HG03135 (cell line): ENCODE measurements around the gene LAYN.

Experiments used
- ATAC-seq: cut with Tn5 transposase; IDR thresholded peaks from one replicate; pipeline ENCODE4 v1.9.1; 2021; ENCODE audit warnings: mild to moderate bottlenecking, moderate library complexity; ENCODE audit not compliant: unreplicated experiment

The LAYN gene

GRCh38 chr11:111540114-111540936, at the start of gene LAYN:
Gene LAYN (plus strand): TSS chr11:111540720. CDS start chr11:111540844, 124 bp downstream.
- no peak for ATAC-seq

DNA sequence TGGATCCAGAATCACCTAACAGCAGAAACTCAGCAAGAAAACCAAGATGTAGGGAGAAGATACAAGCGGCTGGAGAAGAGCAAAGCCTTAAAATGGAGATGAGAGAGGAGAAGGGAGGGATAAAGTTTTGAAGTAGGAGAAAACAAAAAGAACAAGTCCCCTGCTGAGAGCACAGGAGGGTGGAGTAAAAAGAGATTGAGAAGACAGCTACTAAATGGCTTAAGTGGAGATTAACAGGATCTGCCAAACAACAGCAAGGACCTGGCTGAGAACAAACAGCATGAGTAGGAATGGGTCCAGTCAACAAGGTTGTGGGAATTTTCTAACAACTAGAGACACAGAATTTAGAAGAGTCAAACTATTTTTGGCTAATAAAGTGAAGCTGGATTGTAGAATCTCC, 46.5 kb upstream of the LAYN start:
- no peak for ATAC-seq

DNA sequence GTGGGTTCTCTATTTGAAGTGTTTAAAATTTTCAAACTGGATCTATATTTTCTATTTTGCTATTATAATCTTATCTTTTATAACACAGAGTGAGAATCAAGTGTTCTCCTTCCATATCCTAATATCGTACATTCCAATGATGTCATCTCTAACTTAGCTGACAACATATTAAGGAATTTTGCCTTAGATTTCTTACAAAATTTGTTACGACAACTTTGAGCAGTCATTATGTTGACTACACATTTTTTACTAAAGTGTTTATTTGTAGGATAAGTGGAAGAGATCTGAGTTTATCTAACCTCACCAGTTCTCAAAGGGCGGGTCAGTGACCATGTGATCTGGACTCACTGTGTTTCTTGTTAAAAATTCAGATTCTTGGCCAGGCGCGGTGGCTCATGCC, 41.0 kb upstream of the LAYN start:
- ATAC-seq = no peak

GRCh38 chr11:111500481-111500880, 40.0 kb upstream of the LAYN start:
- ATAC-seq = no peak

DNA sequence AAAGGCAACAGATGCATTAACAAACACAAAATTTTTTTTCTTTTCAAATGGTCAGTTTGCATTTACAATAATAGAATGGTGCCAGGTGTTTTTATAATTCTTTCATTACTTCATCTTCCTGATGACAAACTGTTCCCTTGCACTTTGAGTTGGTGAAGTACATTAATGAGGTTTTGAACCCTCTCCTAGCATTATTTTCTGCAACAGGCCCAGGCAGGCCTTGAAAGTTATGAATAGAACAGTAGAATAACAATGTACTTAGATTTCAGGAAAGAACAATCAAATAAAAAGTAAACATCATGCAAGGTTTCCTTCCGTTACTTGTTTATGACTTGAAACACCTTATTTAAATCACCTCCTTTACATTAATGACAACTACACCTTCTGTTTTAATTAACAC, 37.9 kb upstream of the LAYN start:
- ATAC-seq = no peak

DNA sequence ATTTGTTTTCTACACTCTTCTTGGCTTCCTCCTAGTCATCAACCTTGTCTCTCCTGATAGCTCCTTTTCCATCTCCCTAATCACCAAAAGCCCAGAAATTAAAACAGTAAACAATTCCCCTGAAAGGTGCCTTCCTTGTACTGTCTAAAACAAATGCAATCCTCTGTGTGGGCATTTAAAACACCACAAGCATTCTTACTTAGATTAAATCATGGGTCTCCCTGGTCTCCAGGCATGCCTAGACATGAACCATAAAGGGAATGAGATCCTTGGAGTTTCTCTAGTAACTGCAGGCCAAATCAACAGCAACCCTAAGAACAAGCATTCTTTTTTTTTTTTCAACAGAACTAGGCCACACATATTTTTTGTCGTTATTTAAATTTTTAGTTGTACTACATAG, 30.2 kb upstream of the LAYN start:
- no peak for ATAC-seq

DNA sequence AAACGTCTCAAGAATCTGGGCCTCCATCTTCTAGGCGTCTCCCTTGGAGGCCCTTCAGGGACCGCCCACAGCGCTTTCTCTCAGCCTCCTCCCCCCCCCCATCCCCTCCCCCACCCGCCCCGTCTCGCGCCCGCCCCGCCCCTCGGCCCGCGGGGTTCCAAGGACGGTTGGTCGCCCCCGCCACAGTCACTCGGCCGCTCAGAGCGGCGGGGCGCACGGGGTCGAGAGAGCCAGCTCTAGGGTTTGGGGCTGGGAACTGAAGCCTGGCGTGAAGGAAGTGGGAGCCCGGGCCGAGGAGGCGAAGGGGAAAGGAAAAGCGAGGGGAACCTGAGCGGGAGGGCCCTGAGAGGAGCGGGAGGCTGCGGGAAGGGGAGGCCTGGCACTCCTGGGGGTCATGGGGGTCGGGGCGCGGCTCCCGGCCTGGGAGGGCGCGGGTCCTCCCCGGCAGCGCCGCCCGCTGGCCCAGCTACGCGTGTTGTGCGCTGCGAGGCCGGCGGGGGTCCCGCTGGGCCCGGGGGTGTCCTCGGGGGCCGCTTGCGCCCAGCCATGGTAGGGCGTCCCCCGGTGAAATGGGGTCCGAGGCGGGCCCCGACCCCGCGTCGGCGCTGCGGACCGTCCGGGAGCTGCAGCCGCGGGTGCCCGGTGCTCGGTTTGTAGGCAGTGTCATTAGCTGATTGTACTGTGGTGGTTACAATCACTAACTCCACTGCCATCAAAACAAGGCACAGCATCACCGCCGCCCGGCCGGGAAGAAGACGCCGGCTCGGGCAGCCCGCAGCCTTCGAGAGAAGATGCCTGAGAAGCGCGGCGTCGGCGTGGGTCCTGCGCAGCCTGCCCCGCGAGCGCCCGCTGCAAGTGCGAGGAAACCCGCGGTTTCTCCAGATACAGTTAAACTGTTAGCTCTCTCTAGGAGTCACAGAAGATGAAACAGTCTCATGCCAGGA, 28.0 kb upstream of the LAYN start, which contains the start of gene BTG4:
Gene BTG4 (minus strand): TSS at position 91 of the 944 bp plus-strand sequence. CDS start 13,610 bp downstream, outside the sequence.
- ATAC-seq = no peak

DNA sequence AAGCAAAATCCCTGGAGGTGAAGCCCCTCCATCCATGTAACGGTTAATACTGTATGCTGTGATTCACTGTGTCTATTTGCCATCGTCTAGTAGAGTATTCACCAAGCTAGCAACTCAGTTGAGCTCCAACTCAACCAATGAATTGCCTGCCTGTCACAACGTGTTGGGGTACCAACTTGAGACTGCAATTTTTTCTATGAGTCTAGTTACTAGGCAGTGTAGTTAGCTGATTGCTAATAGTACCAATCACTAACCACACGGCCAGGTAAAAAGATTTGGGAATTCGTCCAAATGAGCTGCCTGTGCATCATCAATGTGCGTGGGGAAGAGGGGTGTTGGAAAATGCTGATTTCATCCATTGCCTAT, 27.3 kb upstream of the LAYN start:
- no peak for ATAC-seq

DNA sequence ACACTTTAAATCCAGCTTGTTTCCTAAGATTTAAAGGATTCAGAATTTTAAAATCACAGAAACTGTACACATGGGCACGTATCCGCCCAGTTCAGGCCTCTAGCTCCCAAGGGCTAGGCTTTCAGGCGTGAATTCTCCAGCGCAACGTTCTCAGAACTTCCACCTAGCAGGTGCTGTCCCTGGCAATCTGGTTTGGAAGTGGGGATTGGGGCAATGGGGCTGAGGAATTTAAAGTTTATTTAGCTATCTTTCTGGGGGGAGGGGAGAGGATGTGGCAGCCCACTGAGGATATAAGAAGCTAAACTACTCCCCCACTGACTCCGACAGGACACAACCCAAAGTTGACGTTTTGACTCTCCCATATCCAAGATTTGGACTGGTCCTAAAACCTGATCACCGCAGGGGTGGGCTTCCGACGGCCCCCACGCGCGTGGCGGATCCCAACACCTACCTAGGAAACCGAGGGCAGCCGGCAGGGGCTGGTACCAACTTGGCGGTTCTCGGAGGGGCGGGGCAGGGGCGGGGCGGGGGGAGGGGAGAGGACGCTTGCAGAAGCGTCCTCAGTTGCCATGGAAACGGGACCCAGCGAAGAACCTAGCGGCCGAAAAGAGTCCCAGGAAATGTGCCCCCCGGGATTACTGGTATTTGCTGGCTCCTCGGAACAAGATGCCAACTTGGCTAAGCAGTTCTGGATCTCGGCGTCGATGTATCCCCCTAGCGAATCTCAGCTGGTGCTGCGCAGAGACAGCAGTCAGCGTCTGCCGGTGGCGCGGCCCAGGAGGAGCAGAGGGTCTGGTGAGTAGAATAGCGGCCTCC, 26.1 kb upstream of the LAYN start, which contains the start of gene HOATZ:
Gene HOATZ (plus strand): TSS at position 563 of the 816 bp plus-strand sequence. CDS start 7 bp downstream, at position 570.
- no peak for ATAC-seq

DNA sequence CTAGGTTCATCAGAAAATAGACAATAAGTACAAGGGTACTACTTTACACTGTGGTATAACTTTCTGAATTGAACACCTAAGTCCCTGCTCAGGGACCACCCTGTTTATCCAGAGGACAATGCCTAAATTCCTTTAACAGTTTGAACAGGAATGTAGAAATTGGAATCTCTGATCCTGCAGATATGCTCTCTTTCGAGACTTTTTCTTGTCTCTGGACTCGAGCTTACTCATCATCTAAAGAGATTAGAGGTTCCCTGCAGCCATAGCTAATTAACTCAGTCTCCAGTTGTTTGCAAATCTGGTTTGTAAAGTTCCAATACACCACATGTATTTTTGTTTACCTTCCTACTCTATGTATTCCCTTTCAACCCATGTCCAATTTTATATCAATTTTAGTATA, 24.9 kb upstream of the LAYN start:
- no peak for ATAC-seq

- no peak for ATAC-seq
These were observed 21.9 kb upstream of the LAYN start for GRCh38 chr11:111518668-111519067.

- no peak for ATAC-seq
These were observed 20.0 kb upstream of the LAYN start for GRCh38 chr11:111520560-111520959.

DNA sequence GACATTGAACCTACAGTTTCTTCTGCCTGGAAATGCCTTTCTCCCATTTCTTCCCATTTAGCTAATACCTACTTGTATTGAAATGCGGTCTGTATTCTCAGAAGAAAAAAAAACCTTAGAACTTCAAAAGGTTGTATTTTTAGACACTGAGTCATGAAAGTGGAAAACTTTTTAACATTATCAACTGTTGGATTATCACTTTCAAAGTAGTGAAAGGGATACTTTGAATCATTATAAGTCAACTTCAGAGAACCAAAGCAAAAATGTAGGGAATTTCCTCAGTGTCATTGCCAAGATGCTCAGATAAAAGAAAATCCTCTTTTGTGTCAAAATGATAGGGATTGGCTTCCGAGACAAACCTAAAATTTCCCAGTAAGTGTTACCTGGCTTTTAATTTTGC, 19.4 kb upstream of the LAYN start:
- no peak for ATAC-seq

DNA sequence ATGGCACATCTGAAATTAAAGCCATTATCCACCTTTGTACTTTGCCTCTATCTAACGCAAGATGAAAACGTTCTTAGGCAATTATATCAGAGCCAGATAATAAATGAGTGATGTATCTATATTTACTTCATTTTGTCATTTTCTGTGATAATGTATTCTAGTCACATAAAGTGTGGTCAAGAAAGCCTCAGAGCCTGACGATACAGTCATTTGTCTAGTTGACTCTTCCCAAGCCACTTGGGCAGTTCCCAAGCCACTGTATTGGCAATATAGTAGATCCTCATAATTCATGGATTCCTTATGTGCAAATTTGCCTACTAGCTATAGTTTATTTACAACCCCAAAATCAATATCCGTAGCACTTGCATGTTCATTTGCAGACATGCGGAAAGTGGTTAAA, 18.1 kb upstream of the LAYN start:
- ATAC-seq = no peak

DNA sequence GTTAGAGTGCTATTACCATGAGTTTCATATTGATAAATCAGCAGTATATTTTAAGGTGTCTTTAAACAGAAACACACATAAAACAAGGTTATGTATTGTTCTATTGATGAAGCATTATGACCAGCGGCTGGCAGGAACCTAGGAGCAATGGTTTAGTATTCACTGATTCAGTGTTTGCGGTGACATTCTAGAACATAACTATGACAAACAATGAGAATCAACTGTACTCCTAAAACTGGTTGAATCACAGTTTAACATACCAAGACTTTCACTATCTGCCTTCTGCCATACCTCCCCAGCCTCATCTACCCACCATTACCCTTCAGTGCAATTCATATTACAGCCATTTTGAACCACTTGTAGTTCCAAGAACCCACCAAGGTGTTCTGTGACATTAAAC, 17.2 kb upstream of the LAYN start:
- ATAC-seq = no peak

- no peak for ATAC-seq
These were observed 16.5 kb upstream of the LAYN start for GRCh38 chr11:111524056-111524455.

- no peak for ATAC-seq
These were observed 15.1 kb upstream of the LAYN start for GRCh38 chr11:111525456-111525855.

GRCh38 chr11:111526501-111526900, 14.0 kb upstream of the LAYN start:
- ATAC-seq = no peak

GRCh38 chr11:111527279-111527678, 13.2 kb upstream of the LAYN start:
- ATAC-seq = no peak

GRCh38 chr11:111528557-111528956, 12.0 kb upstream of the LAYN start:
- ATAC-seq = no peak

GRCh38 chr11:111530091-111530490, 10.4 kb upstream of the LAYN start:
- no peak for ATAC-seq
